H9 (cell line): ENCODE results near the gene PID1. TPM values are rescaled to one million over a fixed set of nuclear protein-coding genes. Genes with fewer than 3 reads are reported as not detected.

Experiments used
- DNase-seq: peaks from one replicate; pipeline ENCODE4 v3.0.0-alpha.2; 2017
- H2AFZ ChIP-seq: one replicate; pipeline ENCODE4 v1.6.1; 2013; ENCODE audit warnings: mild to moderate bottlenecking, low read length, control low read depth, moderate library complexity
- H2AK5ac ChIP-seq: 2 replicates; pipeline ENCODE4 v1.6.1; 2013; ENCODE audit warnings: low read length, control low read depth, mixed read lengths; ENCODE audit not compliant: insufficient read length
- H2BK120ac ChIP-seq: one replicate; pipeline ENCODE4 v1.6.1; 2013; ENCODE audit warnings: low read depth, mild to moderate bottlenecking, low read length, control low read depth, inconsistent platforms; ENCODE audit not compliant: poor library complexity, severe bottlenecking
- H2BK12ac ChIP-seq: 2 replicates; pipeline ENCODE4 v1.6.1; 2013; ENCODE audit warnings: low read length, control low read depth, mixed read lengths, low read depth; ENCODE audit not compliant: insufficient read length
- H2BK15ac ChIP-seq: 2 replicates; pipeline ENCODE4 v1.6.1; 2013; ENCODE audit warnings: low read depth, low read length, control low read depth
- H2BK20ac ChIP-seq: one replicate; pipeline ENCODE4 v1.6.1; 2013; ENCODE audit warnings: low read depth, mild to moderate bottlenecking, low read length, control low read depth, inconsistent platforms; ENCODE audit not compliant: poor library complexity, severe bottlenecking
- H2BK5ac ChIP-seq: 2 replicates; pipeline ENCODE4 v1.6.1; 2013; ENCODE audit warnings: low read length, control low read depth, mixed read lengths; ENCODE audit not compliant: insufficient read length
- H3K14ac ChIP-seq: 2 replicates; pipeline ENCODE4 v1.6.1; 2013; ENCODE audit warnings: low read length, control low read depth; ENCODE audit not compliant: insufficient read depth
- H3K18ac ChIP-seq: 2 replicates; pipeline ENCODE4 v1.6.1; 2013; ENCODE audit warnings: low read depth, mild to moderate bottlenecking, mixed read lengths, low read length, control low read depth; ENCODE audit not compliant: insufficient read length
- H3K23ac ChIP-seq: 2 replicates; pipeline ENCODE4 v1.6.1; 2013; ENCODE audit warnings: low read length, control low read depth, mixed read lengths, low read depth; ENCODE audit not compliant: insufficient read length
- H3K23me2 ChIP-seq: 2 replicates; pipeline ENCODE4 v1.6.1; 2013; ENCODE audit warnings: low read depth, mild to moderate bottlenecking, mixed read lengths, low read length, control low read depth; ENCODE audit not compliant: insufficient read length, poor library complexity, severe bottlenecking
- H3K27ac ChIP-seq: 2 replicates; pipeline ENCODE4 v1.5.1; 2013; ENCODE audit warnings: low read length, control low read depth, mixed read lengths, low read depth; ENCODE audit not compliant: insufficient read length
- H3K27me3 ChIP-seq: 2 replicates; pipeline ENCODE4 v1.6.1; 2013; ENCODE audit warnings: low read length, control low read depth, inconsistent platforms; ENCODE audit not compliant: insufficient read depth
- H3K4ac ChIP-seq: 2 replicates; pipeline ENCODE4 v1.6.1; 2013; ENCODE audit warnings: low read depth, mild to moderate bottlenecking, control low read depth, inconsistent platforms, low read length, moderate library complexity
- H3K4me1 ChIP-seq: 2 replicates; pipeline ENCODE4 v1.6.1; 2013; ENCODE audit warnings: low read length, control low read depth, inconsistent platforms; ENCODE audit not compliant: insufficient read depth
- H3K4me2 ChIP-seq: 2 replicates; pipeline ENCODE4 v1.6.1; 2013; ENCODE audit warnings: low read length, control low read depth, mixed read lengths; ENCODE audit not compliant: insufficient read length, insufficient read depth
- H3K56ac ChIP-seq: 2 replicates; pipeline ENCODE4 v1.6.1; 2013; ENCODE audit warnings: low read depth, mild to moderate bottlenecking, mixed read lengths, low read length, control low read depth; ENCODE audit not compliant: insufficient read length
- H3K79me1 ChIP-seq: 2 replicates; pipeline ENCODE4 v1.6.1; 2013; ENCODE audit warnings: low read depth, mild to moderate bottlenecking, moderate library complexity, low read length, control low read depth, inconsistent platforms; ENCODE audit not compliant: insufficient read depth, poor library complexity, severe bottlenecking
- H3K79me2 ChIP-seq: 2 replicates; pipeline ENCODE4 v1.6.1; 2013; ENCODE audit warnings: low read length, control low read depth, inconsistent platforms; ENCODE audit not compliant: insufficient read depth
- H3K9ac ChIP-seq: 2 replicates; pipeline ENCODE4 v1.6.1; 2013; ENCODE audit warnings: low read length, control low read depth, mixed read lengths; ENCODE audit not compliant: insufficient read length; ENCODE audit errors: extremely low read depth
- H3K9me3 ChIP-seq: one replicate; pipeline ENCODE4 v1.6.1; 2013; ENCODE audit warnings: low read depth, low read length, inconsistent platforms; ENCODE audit not compliant: control insufficient read depth
- H3T11ph ChIP-seq: one replicate; pipeline ENCODE4 v1.6.1; 2013; ENCODE audit warnings: mild to moderate bottlenecking, low read length, control low read depth, inconsistent platforms
- H4K20me1 ChIP-seq: one replicate; pipeline ENCODE4 v1.6.1; 2013; ENCODE audit not compliant: control insufficient read depth, insufficient read length, insufficient read depth
- H4K5ac ChIP-seq: 2 replicates; pipeline ENCODE4 v1.6.1; 2013; ENCODE audit warnings: low read depth, mild to moderate bottlenecking, mixed read lengths, low read length, control low read depth; ENCODE audit not compliant: insufficient read length
- H4K8ac ChIP-seq: replicated peaks from 2 replicates; pipeline ENCODE4 v1.6.1; 2013; ENCODE audit warnings: low read length, control low read depth, mixed read lengths, low read depth; ENCODE audit not compliant: insufficient read length
- H4K91ac ChIP-seq: 2 replicates; pipeline ENCODE4 v1.6.1; 2013; ENCODE audit warnings: low read depth, mild to moderate bottlenecking, moderate library complexity, mixed read lengths, low read length, control low read depth; ENCODE audit not compliant: insufficient read length
- H3K27ac Mint-ChIP-seq, 3 experiments: 2 replicates in 2 of 3; 3 replicates in 1 of 3; pipeline ENCODE4 v1.8.0; 2020 to 2021; ENCODE audit warnings: mixed read lengths in 3 of 3, mild to moderate bottlenecking in 1 of 3, moderate library complexity in 1 of 3
- H3K27me3 Mint-ChIP-seq: 2 replicates; pipeline ENCODE4 v1.8.0; 2021; ENCODE audit warnings: low read depth, mild to moderate bottlenecking, moderate library complexity, mixed read lengths
- H3K36me3 Mint-ChIP-seq, 3 experiments: 2 replicates in 2 of 3; 3 replicates in 1 of 3; pipeline ENCODE4 v1.8.0; 2020 to 2021; ENCODE audit warnings: low read depth in 3 of 3, mixed read lengths in 3 of 3; ENCODE audit not compliant: insufficient read depth in 1 of 3
- H3K4me1 Mint-ChIP-seq, 2 experiments: 2 replicates each; pipeline ENCODE4 v1.8.0; 2020; ENCODE audit warnings: mixed read lengths in 2 of 2
- H3K4me3 Mint-ChIP-seq, 2 experiments: 2 replicates in 1 of 2; 3 replicates in 1 of 2; pipeline ENCODE4 v1.8.0; 2020 to 2021; ENCODE audit warnings: mild to moderate bottlenecking in 2 of 2, mixed read lengths in 2 of 2, moderate library complexity in 1 of 2
- H3K9me3 Mint-ChIP-seq, 2 experiments: 2 replicates in 1 of 2; 3 replicates in 1 of 2; pipeline ENCODE4 v1.8.0; 2020; ENCODE audit warnings: mild to moderate bottlenecking in 2 of 2, mixed read lengths in 2 of 2, moderate library complexity in 1 of 2
- WGBS: extraction: QIAGEN DNeasy Blood & Tissue Kit; methylation state at CpG from one replicate; pipeline ENCODE4 v1.1.7; 2013; ENCODE audit warnings: missing lambda C conversion rate, low lambda C conversion rate, mixed read lengths; ENCODE audit not compliant: insufficient read length; ENCODE audit errors: extremely low coverage; 5-methylcytosine and 5-hydroxymethylcytosine counted together
- total RNA-seq: library from RNA; stranded (reverse); gene quantifications from 2 replicates; pipeline ENCODE4 v1.2.1, GENCODE V29; 2021
- TF ChIP-seq, protein P1 (sequence below): fragments of 200-600 bp; sonication (generic); conservative IDR thresholded peaks from 3 replicates; pipeline ENCODE4 v1.8.0; 2021; ENCODE audit warnings: antibody characterized with exemption, mild to moderate bottlenecking

The PID1 gene
- total RNA-seq, 1 experiment from 2014 or later = 1.4 TPM

GRCh38 chr2:229282758-229283546, 11.9 kb upstream of the PID1 start:
- Histone ChIP-seq H3K9ac (no peak overlapping the region), H2BK20ac (no peak overlapping the region), H3K14ac (no peak overlapping the region), H2BK12ac (no peak overlapping the region), H3K23me2 (no peaks in the 10 kb centered on the region), H3T11ph (no peak overlapping the region), H3K4ac (no peak overlapping the region), H3K4me2 (no peak overlapping the region), H3K18ac (no peak overlapping the region), H3K23ac (no peak overlapping the region), H2BK5ac (no peak overlapping the region), H3K79me1 (no peaks in the 10 kb centered on the region), H4K5ac (no peak overlapping the region), H4K91ac (no peak overlapping the region), H2BK120ac (no peak overlapping the region), H4K20me1 (no peaks in the 10 kb centered on the region), H3K4me1 (no peaks in the 10 kb centered on the region), H2AFZ (no peak overlapping the region), H3K79me2 (no peaks in the 10 kb centered on the region), H3K27ac (no peak overlapping the region), H2BK15ac (no peak overlapping the region), H2AK5ac (no peak overlapping the region), H3K9me3 (no peaks in the 10 kb centered on the region), H3K56ac (no peak overlapping the region), H3K27me3 (no peaks in the 10 kb centered on the region), H4K8ac (no peak overlapping the region)
- Mint-ChIP-seq H3K27me3 (peaks cover 2% of the 10 kb centered on the region), H3K36me3 (no peaks in the 10 kb centered on the region), H3K9me3 (no peaks in the 10 kb centered on the region), H3K27ac (no peak overlapping the region), H3K4me3 (no peak overlapping the region), H3K4me1 (peaks cover 0 to 2% of the 10 kb centered on the region in 2 experiments; a peak in 1 of 4 replicates)
- WGBS = no CpG with 5 or more reads among the region's 5 CpGs
- TF ChIP-seq, protein P1, sequence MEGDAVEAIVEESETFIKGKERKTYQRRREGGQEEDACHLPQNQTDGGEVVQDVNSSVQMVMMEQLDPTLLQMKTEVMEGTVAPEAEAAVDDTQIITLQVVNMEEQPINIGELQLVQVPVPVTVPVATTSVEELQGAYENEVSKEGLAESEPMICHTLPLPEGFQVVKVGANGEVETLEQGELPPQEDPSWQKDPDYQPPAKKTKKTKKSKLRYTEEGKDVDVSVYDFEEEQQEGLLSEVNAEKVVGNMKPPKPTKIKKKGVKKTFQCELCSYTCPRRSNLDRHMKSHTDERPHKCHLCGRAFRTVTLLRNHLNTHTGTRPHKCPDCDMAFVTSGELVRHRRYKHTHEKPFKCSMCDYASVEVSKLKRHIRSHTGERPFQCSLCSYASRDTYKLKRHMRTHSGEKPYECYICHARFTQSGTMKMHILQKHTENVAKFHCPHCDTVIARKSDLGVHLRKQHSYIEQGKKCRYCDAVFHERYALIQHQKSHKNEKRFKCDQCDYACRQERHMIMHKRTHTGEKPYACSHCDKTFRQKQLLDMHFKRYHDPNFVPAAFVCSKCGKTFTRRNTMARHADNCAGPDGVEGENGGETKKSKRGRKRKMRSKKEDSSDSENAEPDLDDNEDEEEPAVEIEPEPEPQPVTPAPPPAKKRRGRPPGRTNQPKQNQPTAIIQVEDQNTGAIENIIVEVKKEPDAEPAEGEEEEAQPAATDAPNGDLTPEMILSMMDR = no peak
- no peak for DNase-seq
